HCT116 (cell line): Measurements from ENCODE around the gene FBXO34. TPM values are rescaled to one million over a fixed set of nuclear protein-coding genes. Genes with fewer than 3 reads are reported as not detected.

ENCODE experiments used
- ATAC-seq: fragments of 200-7000 bp; cut with Tn5 transposase; 2 replicates; pipeline ENCODE4 v1.9.1; 2020; ENCODE audit warnings: mild to moderate bottlenecking, moderate library complexity
- BruUV-seq: library from RNA; stranded (reverse); fragments of 400-500 nt; replicated peaks from 2 replicates; lab custom pipeline; 2021; lab: Mats Ljungman, UMichigan
- CTCF ChIA-PET: fragments of 300-600 bp; sonication (Branson Sonifier 250); formaldehyde crosslinking; loops from one replicate; lab custom pipeline; 2021; ENCODE audit warnings: antibody characterized with exemption; lab: Charles Lee
- POLR2A ChIA-PET: fragments of 300-600, 350-600 bp; sonication (Branson Sonifier 250); formaldehyde crosslinking; loops from one replicate; lab custom pipeline; 2021; ENCODE audit warnings: antibody characterized with exemption; lab: Charles Lee
- RAD21 ChIA-PET, 2 experiments: fragments of 300-600 bp; sonication (Branson Sonifier 250); formaldehyde crosslinking; loops; one replicate each; lab custom pipeline; 2023; ENCODE audit warnings: low total read pairs in 2 of 2; ENCODE audit not compliant: uncharacterized antibody in 2 of 2, unreplicated experiment in 2 of 2, low non-redundant PET in 1 of 2; lab: Charles Lee
- DNase-seq: peaks from one replicate; pipeline ENCODE4 v3.0.0-alpha.2; 2010; ENCODE audit warnings: low read depth, low spot score
- H2AFZ ChIP-seq: fragments of 200-600 bp; shearing (Covaris generic), sonication (generic); 2 replicates; pipeline ENCODE4 v1.6.1; 2017; ENCODE audit warnings: low read depth, mixed run types, mixed read lengths, antibody characterized with exemption, low read length; ENCODE audit not compliant: poor library complexity, severe bottlenecking
- H3K27ac ChIP-seq: 2 replicates; pipeline ENCODE4 v1.5.1; 2012; ENCODE audit warnings: low read depth, low read length
- H3K27me3 ChIP-seq: fragments of 200-600 bp; sonication (generic); 2 replicates; pipeline ENCODE4 v1.6.1; 2016; ENCODE audit warnings: mixed run types, low read length, mixed read lengths; ENCODE audit not compliant: insufficient read depth
- H3K36me3 ChIP-seq, 2 experiments: fragments of 200-500 bp in 1 of 2; fragments of 200-600 bp in 1 of 2; sonication (Bioruptor generic) in 1 of 2; sonication (generic) in 1 of 2; 2 replicates each; pipeline versions ENCODE4 v1.5.1 to v1.6.1; 2014 to 2016; ENCODE audit warnings: low read length in 2 of 2, inconsistent platforms in 1 of 2, mixed read lengths in 1 of 2, mixed run types in 1 of 2; ENCODE audit not compliant: insufficient read depth in 2 of 2, control insufficient read depth in 1 of 2
- H3K4me1 ChIP-seq, 2 experiments: fragments of 200-600 bp in 1 of 2; sonication (generic) in 1 of 2; 2 replicates each; pipeline versions ENCODE4 v1.5.1 to v1.6.1; 2012 to 2017; ENCODE audit warnings: low read length in 2 of 2, inconsistent platforms in 1 of 2, mild to moderate bottlenecking in 1 of 2, mixed read lengths in 1 of 2, mixed run types in 1 of 2, moderate library complexity in 1 of 2; ENCODE audit not compliant: insufficient read depth in 2 of 2, control insufficient read depth in 1 of 2
- H3K4me2 ChIP-seq: fragments of 200-600 bp; sonication (generic); 2 replicates; pipeline ENCODE4 v1.6.1; 2017; ENCODE audit warnings: mixed run types, low read length, mixed read lengths
- H3K4me3 ChIP-seq, 2 experiments: fragments of 200-600 bp in 1 of 2; sonication (generic) in 1 of 2; replicated peaks in 1 of 2; 2 replicates each; pipeline ENCODE4 v1.5.1; 2011 to 2016; ENCODE audit warnings: low read length in 2 of 2, control low read depth in 1 of 2, low read depth in 1 of 2, mild to moderate bottlenecking in 1 of 2, mixed read lengths in 1 of 2, mixed run types in 1 of 2
- H3K79me2 ChIP-seq: fragments of 200-600 bp; sonication (generic); 2 replicates; pipeline ENCODE4 v1.6.1; 2017; ENCODE audit warnings: mild to moderate bottlenecking, mixed run types, low read length, moderate library complexity, mixed read lengths; ENCODE audit not compliant: insufficient read depth
- H3K9ac ChIP-seq: fragments of 200-600 bp; sonication (generic); 2 replicates; pipeline ENCODE4 v1.6.1; 2016; ENCODE audit warnings: low read length, mixed read lengths
- H3K9me2 ChIP-seq: fragments of 200-600 bp; sonication (generic), shearing (Covaris generic); 2 replicates; pipeline ENCODE4 v1.6.1; 2017; ENCODE audit warnings: mixed run types, mild to moderate bottlenecking, moderate library complexity; ENCODE audit not compliant: insufficient read depth
- H3K9me3 ChIP-seq, 2 experiments: fragments of 200-500 bp in 1 of 2; fragments of 200-600 bp in 1 of 2; sonication (Bioruptor generic) in 1 of 2; sonication (generic) in 1 of 2; 2 replicates each; pipeline ENCODE4 v1.6.1; 2014 to 2017; ENCODE audit warnings: low read length in 2 of 2, mixed read lengths in 2 of 2, inconsistent platforms in 1 of 2, low read depth in 1 of 2, mild to moderate bottlenecking in 1 of 2, mixed run types in 1 of 2, moderate library complexity in 1 of 2; ENCODE audit not compliant: control insufficient read depth in 1 of 2, insufficient read depth in 1 of 2
- H4K20me1 ChIP-seq: fragments of 200-600 bp; sonication (generic), shearing (Covaris generic); 2 replicates; pipeline ENCODE4 v1.6.1; 2017; ENCODE audit warnings: mixed run types, mild to moderate bottlenecking, moderate library complexity; ENCODE audit not compliant: insufficient read depth
- CBX3 ChIP-seq: IDR thresholded peaks from 2 replicates; pipeline ENCODE4 v1.6.1; 2012; ENCODE audit warnings: low read depth
- CEBPB ChIP-seq: IDR thresholded peaks from 2 replicates; pipeline ENCODE4 v1.6.1; 2012; ENCODE audit warnings: low read depth
- EGR1 ChIP-seq: IDR thresholded peaks from 2 replicates; pipeline ENCODE4 v1.6.1; 2012; ENCODE audit warnings: low read depth
- ELF1 ChIP-seq: IDR thresholded peaks from 2 replicates; pipeline ENCODE4 v1.6.1; 2012; ENCODE audit warnings: low read depth, borderline replicate concordance
- POLR2A ChIP-seq: IDR thresholded peaks from 2 replicates; pipeline ENCODE4 v1.7.0; 2011; ENCODE audit warnings: borderline replicate concordance; ENCODE audit not compliant: insufficient read depth, insufficient read length; ENCODE audit errors: extremely low read depth
- RAD21 ChIP-seq: IDR thresholded peaks from 2 replicates; pipeline ENCODE4 v1.6.1; 2012; ENCODE audit warnings: low read depth, mild to moderate bottlenecking
- SIN3A ChIP-seq: IDR thresholded peaks from 2 replicates; pipeline ENCODE4 v1.6.1; 2012; ENCODE audit warnings: low read depth
- TCF7L2 ChIP-seq: IDR thresholded peaks from 2 replicates; pipeline ENCODE4 v1.7.0; 2011; ENCODE audit warnings: borderline replicate concordance, inconsistent platforms; ENCODE audit not compliant: insufficient read depth, insufficient read length; ENCODE audit errors: extremely low read depth
- YY1 ChIP-seq: IDR thresholded peaks from 2 replicates; pipeline ENCODE4 v1.6.1; 2011; ENCODE audit warnings: low read length, low read depth, moderate library complexity, mild to moderate bottlenecking; ENCODE audit not compliant: insufficient replicate concordance; ENCODE audit errors: extremely low read depth
- ZFX ChIP-seq: fragments of 450-650 bp; IDR thresholded peaks from 2 replicates; pipeline ENCODE4 v1.6.1; 2017
- intact Hi-C: fragments of 100-400 bp; cut with micrococcal nuclease; formaldehyde crosslinking; loops from 2 replicates; pipeline ENCODE4 v1.10.0; 2022
- total RNA-seq: library from RNA; stranded (reverse); gene quantifications from one replicate; pipeline ENCODE4 v1.2.1, GENCODE V29; 2021; ENCODE audit not compliant: unreplicated experiment
- TF ChIP-seq, protein P1 (sequence below), 3 experiments: fragments of 200-600 bp in 1 of 3; sonication (generic) in 1 of 3; IDR thresholded peaks in 2 of 3; conservative IDR thresholded peaks in 1 of 3; 2 replicates each; pipeline ENCODE4 v1.5.1; 2012 to 2017; ENCODE audit warnings: low read depth in 2 of 3, low read length in 2 of 3, antibody characterized with exemption in 1 of 3, borderline replicate concordance in 1 of 3, control low read depth in 1 of 3, mild to moderate bottlenecking in 1 of 3, mixed read lengths in 1 of 3, mixed run types in 1 of 3, moderate library complexity in 1 of 3; ENCODE audit not compliant: insufficient read depth in 1 of 3
- TF ChIP-seq, protein P2 (sequence below): IDR thresholded peaks from 2 replicates; pipeline ENCODE4 v1.6.1; 2012
- TF ChIP-seq, protein P3 (sequence below): IDR thresholded peaks from 2 replicates; pipeline ENCODE4 v1.6.1; 2011; ENCODE audit warnings: mild to moderate bottlenecking, low read length, moderate library complexity; ENCODE audit not compliant: insufficient replicate concordance; ENCODE audit errors: extremely low read depth
- TF ChIP-seq, protein P4 (sequence below): IDR thresholded peaks from 2 replicates; pipeline ENCODE4 v1.6.1; 2012
- TF ChIP-seq, protein P5 (sequence below): IDR thresholded peaks from 2 replicates; pipeline ENCODE4 v1.6.1; 2012; ENCODE audit warnings: low read depth

Gene FBXO34
- total RNA-seq, 1 experiment from 2014 or later = 26.9 TPM

DNA sequence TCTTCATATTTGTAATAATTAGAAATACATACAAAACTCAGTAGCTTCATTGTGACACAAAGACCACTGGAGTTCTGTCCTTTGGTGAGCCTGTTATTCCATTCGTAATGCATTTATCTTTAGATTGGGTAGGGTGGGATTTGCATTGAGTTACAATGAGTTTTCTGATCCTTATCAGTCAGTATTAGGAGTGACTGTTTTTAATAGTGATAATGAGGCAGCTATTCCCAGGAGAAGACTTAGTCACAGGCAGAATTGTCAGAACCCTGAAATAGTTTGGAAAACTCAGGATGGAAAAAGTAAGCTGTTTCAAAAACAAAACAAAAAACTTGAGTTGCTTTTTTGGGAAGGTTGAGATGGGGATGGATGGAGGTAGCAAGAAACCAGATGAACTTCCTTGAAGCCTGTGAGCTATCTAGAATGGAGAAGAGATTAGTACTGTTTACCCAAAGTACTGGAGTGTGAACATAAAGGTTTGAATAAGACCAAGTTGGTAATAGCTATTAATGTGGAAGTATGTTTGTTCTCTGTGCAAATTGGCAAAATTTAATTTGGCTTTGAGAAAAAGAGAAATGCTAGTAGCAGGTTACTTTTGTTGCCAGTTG is 38.6 kb downstream of the FBXO34 start:
- no TSS peak for BruUV-seq
- DNase-seq = no peak
- no peaks in the 10 kb centered on the region for H3K27me3 ChIP-seq
- no peak for ATAC-seq
- no peaks in the 10 kb centered on the region for H3K4me1 ChIP-seq
- ChIA-PET POLR2A (interaction anchor here (1.0 kb wide), 1 partner anchor 9 kb away, joined by 5 read pairs; no protein-coding TSS in a partner anchor), CTCF (no interaction called here), RAD21 (no interaction called here)
- H3K4me2 ChIP-seq = no peak overlapping the region
- intact Hi-C loops = no loop called here
- H3K4me3 ChIP-seq = no peak overlapping the region
- H3K9ac ChIP-seq = no peak overlapping the region
- TF ChIP-seq, protein P1, sequence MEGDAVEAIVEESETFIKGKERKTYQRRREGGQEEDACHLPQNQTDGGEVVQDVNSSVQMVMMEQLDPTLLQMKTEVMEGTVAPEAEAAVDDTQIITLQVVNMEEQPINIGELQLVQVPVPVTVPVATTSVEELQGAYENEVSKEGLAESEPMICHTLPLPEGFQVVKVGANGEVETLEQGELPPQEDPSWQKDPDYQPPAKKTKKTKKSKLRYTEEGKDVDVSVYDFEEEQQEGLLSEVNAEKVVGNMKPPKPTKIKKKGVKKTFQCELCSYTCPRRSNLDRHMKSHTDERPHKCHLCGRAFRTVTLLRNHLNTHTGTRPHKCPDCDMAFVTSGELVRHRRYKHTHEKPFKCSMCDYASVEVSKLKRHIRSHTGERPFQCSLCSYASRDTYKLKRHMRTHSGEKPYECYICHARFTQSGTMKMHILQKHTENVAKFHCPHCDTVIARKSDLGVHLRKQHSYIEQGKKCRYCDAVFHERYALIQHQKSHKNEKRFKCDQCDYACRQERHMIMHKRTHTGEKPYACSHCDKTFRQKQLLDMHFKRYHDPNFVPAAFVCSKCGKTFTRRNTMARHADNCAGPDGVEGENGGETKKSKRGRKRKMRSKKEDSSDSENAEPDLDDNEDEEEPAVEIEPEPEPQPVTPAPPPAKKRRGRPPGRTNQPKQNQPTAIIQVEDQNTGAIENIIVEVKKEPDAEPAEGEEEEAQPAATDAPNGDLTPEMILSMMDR (IDR thresholded peaks at IDR 0.05 in 2 of 3, conservative IDR thresholded peaks at IDR 0.05 in 1 of 3; ENCODE audit: borderline replicate concordance in 1 of 3, insufficient read depth in 1 of 3, low read depth in 2 of 3, low read length in 2 of 3) = no peak
- TF ChIP-seq POLR2A = no peak
- TF ChIP-seq CBX3 = no peak
- no peak for TF ChIP-seq RAD21
- TF ChIP-seq ZFX = no peak
- no peak for TF ChIP-seq TCF7L2
- TF ChIP-seq, protein P2, sequence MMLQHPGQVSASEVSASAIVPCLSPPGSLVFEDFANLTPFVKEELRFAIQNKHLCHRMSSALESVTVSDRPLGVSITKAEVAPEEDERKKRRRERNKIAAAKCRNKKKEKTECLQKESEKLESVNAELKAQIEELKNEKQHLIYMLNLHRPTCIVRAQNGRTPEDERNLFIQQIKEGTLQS = no peak
- no peak for TF ChIP-seq EGR1
- no peak for TF ChIP-seq SIN3A
- TF ChIP-seq YY1 = no peak
- TF ChIP-seq, protein P3, sequence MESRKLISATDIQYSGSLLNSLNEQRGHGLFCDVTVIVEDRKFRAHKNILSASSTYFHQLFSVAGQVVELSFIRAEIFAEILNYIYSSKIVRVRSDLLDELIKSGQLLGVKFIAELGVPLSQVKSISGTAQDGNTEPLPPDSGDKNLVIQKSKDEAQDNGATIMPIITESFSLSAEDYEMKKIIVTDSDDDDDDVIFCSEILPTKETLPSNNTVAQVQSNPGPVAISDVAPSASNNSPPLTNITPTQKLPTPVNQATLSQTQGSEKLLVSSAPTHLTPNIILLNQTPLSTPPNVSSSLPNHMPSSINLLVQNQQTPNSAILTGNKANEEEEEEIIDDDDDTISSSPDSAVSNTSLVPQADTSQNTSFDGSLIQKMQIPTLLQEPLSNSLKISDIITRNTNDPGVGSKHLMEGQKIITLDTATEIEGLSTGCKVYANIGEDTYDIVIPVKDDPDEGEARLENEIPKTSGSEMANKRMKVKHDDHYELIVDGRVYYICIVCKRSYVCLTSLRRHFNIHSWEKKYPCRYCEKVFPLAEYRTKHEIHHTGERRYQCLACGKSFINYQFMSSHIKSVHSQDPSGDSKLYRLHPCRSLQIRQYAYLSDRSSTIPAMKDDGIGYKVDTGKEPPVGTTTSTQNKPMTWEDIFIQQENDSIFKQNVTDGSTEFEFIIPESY = no peak
- no peak for TF ChIP-seq CEBPB
- TF ChIP-seq, protein P4, sequence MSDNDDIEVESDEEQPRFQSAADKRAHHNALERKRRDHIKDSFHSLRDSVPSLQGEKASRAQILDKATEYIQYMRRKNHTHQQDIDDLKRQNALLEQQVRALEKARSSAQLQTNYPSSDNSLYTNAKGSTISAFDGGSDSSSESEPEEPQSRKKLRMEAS = no peak
- TF ChIP-seq, protein P5, sequence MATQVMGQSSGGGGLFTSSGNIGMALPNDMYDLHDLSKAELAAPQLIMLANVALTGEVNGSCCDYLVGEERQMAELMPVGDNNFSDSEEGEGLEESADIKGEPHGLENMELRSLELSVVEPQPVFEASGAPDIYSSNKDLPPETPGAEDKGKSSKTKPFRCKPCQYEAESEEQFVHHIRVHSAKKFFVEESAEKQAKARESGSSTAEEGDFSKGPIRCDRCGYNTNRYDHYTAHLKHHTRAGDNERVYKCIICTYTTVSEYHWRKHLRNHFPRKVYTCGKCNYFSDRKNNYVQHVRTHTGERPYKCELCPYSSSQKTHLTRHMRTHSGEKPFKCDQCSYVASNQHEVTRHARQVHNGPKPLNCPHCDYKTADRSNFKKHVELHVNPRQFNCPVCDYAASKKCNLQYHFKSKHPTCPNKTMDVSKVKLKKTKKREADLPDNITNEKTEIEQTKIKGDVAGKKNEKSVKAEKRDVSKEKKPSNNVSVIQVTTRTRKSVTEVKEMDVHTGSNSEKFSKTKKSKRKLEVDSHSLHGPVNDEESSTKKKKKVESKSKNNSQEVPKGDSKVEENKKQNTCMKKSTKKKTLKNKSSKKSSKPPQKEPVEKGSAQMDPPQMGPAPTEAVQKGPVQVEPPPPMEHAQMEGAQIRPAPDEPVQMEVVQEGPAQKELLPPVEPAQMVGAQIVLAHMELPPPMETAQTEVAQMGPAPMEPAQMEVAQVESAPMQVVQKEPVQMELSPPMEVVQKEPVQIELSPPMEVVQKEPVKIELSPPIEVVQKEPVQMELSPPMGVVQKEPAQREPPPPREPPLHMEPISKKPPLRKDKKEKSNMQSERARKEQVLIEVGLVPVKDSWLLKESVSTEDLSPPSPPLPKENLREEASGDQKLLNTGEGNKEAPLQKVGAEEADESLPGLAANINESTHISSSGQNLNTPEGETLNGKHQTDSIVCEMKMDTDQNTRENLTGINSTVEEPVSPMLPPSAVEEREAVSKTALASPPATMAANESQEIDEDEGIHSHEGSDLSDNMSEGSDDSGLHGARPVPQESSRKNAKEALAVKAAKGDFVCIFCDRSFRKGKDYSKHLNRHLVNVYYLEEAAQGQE = no peak
- no peak for TF ChIP-seq ELF1
- H4K20me1 ChIP-seq = no peaks in the 10 kb centered on the region
- no peak overlapping the region for H2AFZ ChIP-seq
- peaks cover 0 to 5% of the 10 kb centered on the region in 2 experiments; a peak in 1 of 4 replicates for H3K36me3 ChIP-seq
- no peak overlapping the region for H3K27ac ChIP-seq
- peaks cover 59% of the 10 kb centered on the region for H3K79me2 ChIP-seq
- H3K9me3 ChIP-seq = peaks cover 4 to 13% of the 10 kb centered on the region in 2 experiments; a peak in 2 of 4 replicates
- no peaks in the 10 kb centered on the region for H3K9me2 ChIP-seq
